ENCODE results near the gene UGT2A3.
"Not testable (repeated sequence)": the region's sequence is repeated elsewhere in the genome, so short reads cannot be mapped to it uniquely, and the experiment has no call there.

Gene UGT2A3

GRCh38 chr4:68960294-68961163 is 8.9 kb upstream of the UGT2A3 start:
- DNase-seq, result no peak
- Histone ChIP-seq H3K9ac (ENCODE audit: low read length) (no peak overlapping the region), H2BK120ac (ENCODE audit: insufficient read depth, low read length, poor library complexity) (no peak overlapping the region), H2BK5ac (ENCODE audit: low read depth, low read length, poor library complexity) (no peak overlapping the region), H3K14ac (ENCODE audit: low read length) (no peak overlapping the region), H4K8ac (ENCODE audit: low read depth, low read length) (no peak overlapping the region), H3K4me1 (ENCODE audit: control insufficient read depth in 1 of 2, insufficient read depth in 2 of 2, low read length in 2 of 2) (no peaks in the 10 kb centered on the region), H2AK5ac (ENCODE audit: low read length) (no peak overlapping the region), H3K79me1 (ENCODE audit: low read length) (no peaks in the 10 kb centered on the region), H2BK12ac (ENCODE audit: low read length) (no peak overlapping the region), H3K23ac (ENCODE audit: low read length) (no peak overlapping the region), H4K12ac (ENCODE audit: low read depth, low read length) (no peak overlapping the region), H3K4ac (ENCODE audit: low read depth, low read length) (no peak overlapping the region), H3K36me3 (ENCODE audit: control insufficient read depth in 1 of 2, insufficient read depth in 2 of 2, low read length in 2 of 2) (no peaks in the 10 kb centered on the region), H3K4me2 (ENCODE audit: low read length) (no peak overlapping the region), H4K91ac (ENCODE audit: low read depth, low read length) (no peak overlapping the region), H3K79me2 (ENCODE audit: control insufficient read depth, insufficient read depth, low read length, poor library complexity) (no peaks in the 10 kb centered on the region), H3K18ac (ENCODE audit: low read length) (no peak overlapping the region), H2AFZ (ENCODE audit: insufficient read depth, low read length, poor library complexity) (no peak overlapping the region), H3K4me3 (ENCODE audit: low read depth, low read length) (no peak overlapping the region), H3K27me3 (ENCODE audit: insufficient read depth, low read length) (no peaks in the 10 kb centered on the region), H3K9me3 (ENCODE audit: insufficient read depth, low read depth, low read length) (no peaks in the 10 kb centered on the region), H3K27ac (ENCODE audit: low read depth, low read length) (no peak overlapping the region)
- no CpG with 5 or more reads among the region's 2 CpGs for WGBS (ENCODE audit: extremely low coverage, insufficient coverage, insufficient read length)

GRCh38 chr4:68959085-68959484 is 7.5 kb upstream of the UGT2A3 start:
- not testable (repeated sequence) for H4K12ac ChIP-seq (ENCODE audit: low read depth, low read length); DNase-seq; H3K79me2 ChIP-seq (ENCODE audit: control insufficient read depth, insufficient read depth, low read length, poor library complexity); H3K27ac ChIP-seq (ENCODE audit: low read depth, low read length); H3K4me1 ChIP-seq (ENCODE audit: control insufficient read depth in 1 of 2, insufficient read depth in 2 of 2, low read length in 2 of 2); H3K18ac ChIP-seq (ENCODE audit: low read length); H3K4me2 ChIP-seq (ENCODE audit: low read length); H4K91ac ChIP-seq (ENCODE audit: low read depth, low read length); H2AFZ ChIP-seq (ENCODE audit: insufficient read depth, low read length, poor library complexity); H2AK5ac ChIP-seq (ENCODE audit: low read length); H3K36me3 ChIP-seq (ENCODE audit: control insufficient read depth in 1 of 2, insufficient read depth in 2 of 2, low read length in 2 of 2); H3K79me1 ChIP-seq (ENCODE audit: low read length); H3K27me3 ChIP-seq (ENCODE audit: insufficient read depth, low read length); H4K8ac ChIP-seq (ENCODE audit: low read depth, low read length); H3K4ac ChIP-seq (ENCODE audit: low read depth, low read length); H2BK120ac ChIP-seq (ENCODE audit: insufficient read depth, low read length, poor library complexity); H2BK12ac ChIP-seq (ENCODE audit: low read length); H3K4me3 ChIP-seq (ENCODE audit: low read depth, low read length); H3K14ac ChIP-seq (ENCODE audit: low read length); H3K9me3 ChIP-seq (ENCODE audit: insufficient read depth, low read depth, low read length); H3K23ac ChIP-seq (ENCODE audit: low read length); H2BK5ac ChIP-seq (ENCODE audit: low read depth, low read length, poor library complexity); H3K9ac ChIP-seq (ENCODE audit: low read length)
- no CpG with 5 or more reads among the region's 2 CpGs for WGBS (ENCODE audit: extremely low coverage, insufficient coverage, insufficient read length)

- H3K4me1 ChIP-seq (ENCODE audit: control insufficient read depth in 1 of 2, insufficient read depth in 2 of 2, low read length in 2 of 2), result no peaks in the 10 kb centered on the region
- H3K23ac ChIP-seq (ENCODE audit: low read length), result no peak overlapping the region
- H3K79me1 ChIP-seq (ENCODE audit: low read length), result no peaks in the 10 kb centered on the region
- H3K27me3 ChIP-seq (ENCODE audit: insufficient read depth, low read length), result no peaks in the 10 kb centered on the region
- H2AK5ac ChIP-seq (ENCODE audit: low read length), result no peak overlapping the region
- H2BK12ac ChIP-seq (ENCODE audit: low read length), result no peak overlapping the region
- no peak overlapping the region for H3K4me2 ChIP-seq (ENCODE audit: low read length)
- no peaks in the 10 kb centered on the region for H3K9me3 ChIP-seq (ENCODE audit: insufficient read depth, low read depth, low read length)
- no peaks in the 10 kb centered on the region for H3K36me3 ChIP-seq (ENCODE audit: control insufficient read depth in 1 of 2, insufficient read depth in 2 of 2, low read length in 2 of 2)
- H3K79me2 ChIP-seq (ENCODE audit: control insufficient read depth, insufficient read depth, low read length, poor library complexity), result no peaks in the 10 kb centered on the region
- H4K8ac ChIP-seq (ENCODE audit: low read depth, low read length), result no peak overlapping the region
- H3K14ac ChIP-seq (ENCODE audit: low read length), result no peak overlapping the region
- no peak overlapping the region for H2AFZ ChIP-seq (ENCODE audit: insufficient read depth, low read length, poor library complexity)
- no peak overlapping the region for H2BK120ac ChIP-seq (ENCODE audit: insufficient read depth, low read length, poor library complexity)
- H3K4me3 ChIP-seq (ENCODE audit: low read depth, low read length), result no peak overlapping the region
- no peak overlapping the region for H2BK5ac ChIP-seq (ENCODE audit: low read depth, low read length, poor library complexity)
- no peak overlapping the region for H4K12ac ChIP-seq (ENCODE audit: low read depth, low read length)
- H3K9ac ChIP-seq (ENCODE audit: low read length), result no peak overlapping the region
- no peak overlapping the region for H4K91ac ChIP-seq (ENCODE audit: low read depth, low read length)
- no peak for DNase-seq
- WGBS (ENCODE audit: extremely low coverage, insufficient coverage, insufficient read length), result no CpG with 5 or more reads among the region's 3 CpGs
- no peak overlapping the region for H3K27ac ChIP-seq (ENCODE audit: low read depth, low read length)
- no peak overlapping the region for H3K4ac ChIP-seq (ENCODE audit: low read depth, low read length)
- no peak overlapping the region for H3K18ac ChIP-seq (ENCODE audit: low read length)
Observed at GRCh38 chr4:68954126-68954525, 2.5 kb upstream of the UGT2A3 start.

GRCh38 chr4:68953056-68953596 is 1.5 kb upstream of the UGT2A3 start:
- H3K79me1 ChIP-seq (ENCODE audit: low read length), result no peaks in the 10 kb centered on the region
- no peak overlapping the region for H2BK5ac ChIP-seq (ENCODE audit: low read depth, low read length, poor library complexity)
- no peak overlapping the region for H3K4me3 ChIP-seq (ENCODE audit: low read depth, low read length)
- no peak overlapping the region for H2BK120ac ChIP-seq (ENCODE audit: insufficient read depth, low read length, poor library complexity)
- no peaks in the 10 kb centered on the region for H3K27me3 ChIP-seq (ENCODE audit: insufficient read depth, low read length)
- H3K4ac ChIP-seq (ENCODE audit: low read depth, low read length), result no peak overlapping the region
- H4K12ac ChIP-seq (ENCODE audit: low read depth, low read length), result no peak overlapping the region
- no peak overlapping the region for H2AFZ ChIP-seq (ENCODE audit: insufficient read depth, low read length, poor library complexity)
- H3K9me3 ChIP-seq (ENCODE audit: insufficient read depth, low read depth, low read length), result no peaks in the 10 kb centered on the region
- H3K14ac ChIP-seq (ENCODE audit: low read length), result no peak overlapping the region
- H2AK5ac ChIP-seq (ENCODE audit: low read length), result no peak overlapping the region
- no peak overlapping the region for H3K23ac ChIP-seq (ENCODE audit: low read length)
- H3K4me1 ChIP-seq (ENCODE audit: control insufficient read depth in 1 of 2, insufficient read depth in 2 of 2, low read length in 2 of 2), result no peaks in the 10 kb centered on the region
- H3K36me3 ChIP-seq (ENCODE audit: control insufficient read depth in 1 of 2, insufficient read depth in 2 of 2, low read length in 2 of 2), result no peaks in the 10 kb centered on the region
- no peak overlapping the region for H3K4me2 ChIP-seq (ENCODE audit: low read length)
- no peak overlapping the region for H3K27ac ChIP-seq (ENCODE audit: low read depth, low read length)
- no peak overlapping the region for H2BK12ac ChIP-seq (ENCODE audit: low read length)
- no CpG with 5 or more reads among the region's 2 CpGs for WGBS (ENCODE audit: extremely low coverage, insufficient coverage, insufficient read length)
- H3K18ac ChIP-seq (ENCODE audit: low read length), result no peak overlapping the region
- no peak overlapping the region for H4K91ac ChIP-seq (ENCODE audit: low read depth, low read length)
- no peak for DNase-seq
- H4K8ac ChIP-seq (ENCODE audit: low read depth, low read length), result no peak overlapping the region
- no peaks in the 10 kb centered on the region for H3K79me2 ChIP-seq (ENCODE audit: control insufficient read depth, insufficient read depth, low read length, poor library complexity)
- H3K9ac ChIP-seq (ENCODE audit: low read length), result no peak overlapping the region

Data from trophoblast cell (in vitro differentiated cells and primary cell).